ENCODE data around the gene KDM2B. TPM values are rescaled to one million over a fixed set of nuclear protein-coding genes. Genes with fewer than 3 reads are reported as not detected.

Gene KDM2B
- total and polyA plus RNA-seq, 2 donors (not counting 1 experiment from before 2014, with no cell fraction given): 108 to 126 TPM

DNA sequence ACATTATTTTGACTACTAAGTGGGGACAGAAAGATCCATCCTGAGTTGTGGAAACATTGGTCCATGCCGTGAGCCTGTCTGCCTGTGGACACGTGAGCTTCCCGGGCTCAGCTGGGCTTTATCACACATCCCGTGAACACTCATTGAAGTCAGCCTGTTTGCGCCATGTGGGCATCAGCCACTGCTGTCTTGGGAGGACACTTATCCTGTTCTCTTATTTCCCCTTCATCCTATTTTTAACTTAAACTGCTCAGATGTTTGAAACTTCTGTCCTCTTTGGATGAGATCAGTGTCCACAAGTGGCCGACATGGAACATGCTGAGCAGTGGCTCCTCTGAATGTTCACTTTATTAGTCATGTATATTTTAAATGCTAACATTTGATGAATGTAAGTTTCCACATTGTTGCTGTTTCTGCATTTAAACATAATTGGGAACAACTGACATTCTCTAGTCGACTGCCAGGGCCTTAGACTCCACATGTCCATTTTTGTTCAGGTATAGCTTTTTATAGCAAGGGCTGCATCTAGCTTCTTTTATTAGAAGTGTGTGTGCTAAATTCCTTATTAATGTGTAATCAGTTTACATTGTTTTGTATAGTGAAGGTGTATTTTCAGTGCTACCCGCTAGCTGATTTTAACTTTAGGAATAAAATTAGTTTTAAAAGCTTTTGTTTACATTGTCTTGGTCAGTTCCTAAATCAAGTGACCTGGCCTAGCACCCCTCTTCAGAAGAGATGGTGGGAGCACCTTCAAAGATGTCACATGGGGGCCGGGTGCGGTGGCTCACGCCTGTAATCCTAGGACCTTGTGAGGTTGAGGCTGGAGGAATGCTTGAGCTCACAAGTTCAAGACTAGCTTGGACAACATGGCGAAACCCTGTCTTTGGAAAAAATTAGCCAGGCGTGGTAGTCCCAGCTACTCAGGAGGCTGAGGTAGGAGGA lies 156.9 kb downstream of the KDM2B start:
- H3K4me1 ChIP-seq (ENCODE audit: control insufficient read depth in 2 of 2, insufficient read depth in 2 of 2, low read length in 2 of 2): peaks cover 12 to 25% of the 10 kb centered on the region in 2 donors
- ChIA-PET POLR2A (interaction anchor here (1.3 kb wide), 1 partner anchor 23 kb away, joined by 4 read pairs; no protein-coding TSS in a partner anchor), CTCF (interaction anchor here (1.3 to 6.0 kb wide), 2 partner anchors 20 to 24 kb away, joined by 4 to 48 read pairs; no protein-coding TSS in a partner anchor)
- no peak overlapping the region for H3K4me3 ChIP-seq (ENCODE audit: control extremely low read depth in 1 of 5, extremely low read depth in 1 of 5, insufficient read depth in 1 of 5, low read depth in 2 of 5, low read length in 4 of 5)
- peaks cover 0 to 82% of the 10 kb centered on the region in 2 experiments for H3K36me3 ChIP-seq (replicated peaks in 1 of 2; ENCODE audit: control extremely low read depth in 1 of 2, control insufficient read depth in 1 of 2, extremely low read depth in 1 of 2, insufficient read depth in 2 of 2, low read length in 1 of 2)
- Mint-ChIP-seq H3K27ac (peak overlapping the region; percentile 59), H3K4me1 (peaks cover 20% of the 10 kb centered on the region), H3K4me3 (no peak overlapping the region), H3K9me3 (ENCODE audit: insufficient read depth) (no peaks in the 10 kb centered on the region), H3K27me3 (no peaks in the 10 kb centered on the region)
- WGBS (ENCODE audit: insufficient coverage): 95% methylated on average over 11 of the region's 13 CpGs
- no peak overlapping the region for H3K4me2 ChIP-seq (replicated peaks; ENCODE audit: low read depth, low read length, poor library complexity, severe bottlenecking)
- DNase-seq: no peak
- peaks cover 19% of the 10 kb centered on the region for H4K20me1 ChIP-seq (ENCODE audit: control insufficient read depth, insufficient read depth, low read length, poor library complexity, severe bottlenecking)
- no peak overlapping the region for H3K9ac ChIP-seq (ENCODE audit: low read length)
- peaks cover 0 to 18% (median 9%) of the 10 kb centered on the region in 3 donors for H3K9me3 ChIP-seq (ENCODE audit: control extremely low read depth in 1 of 3, control insufficient read depth in 2 of 3, insufficient read depth in 1 of 3, low read length in 2 of 3)
- TF ChIP-seq, protein P1, sequence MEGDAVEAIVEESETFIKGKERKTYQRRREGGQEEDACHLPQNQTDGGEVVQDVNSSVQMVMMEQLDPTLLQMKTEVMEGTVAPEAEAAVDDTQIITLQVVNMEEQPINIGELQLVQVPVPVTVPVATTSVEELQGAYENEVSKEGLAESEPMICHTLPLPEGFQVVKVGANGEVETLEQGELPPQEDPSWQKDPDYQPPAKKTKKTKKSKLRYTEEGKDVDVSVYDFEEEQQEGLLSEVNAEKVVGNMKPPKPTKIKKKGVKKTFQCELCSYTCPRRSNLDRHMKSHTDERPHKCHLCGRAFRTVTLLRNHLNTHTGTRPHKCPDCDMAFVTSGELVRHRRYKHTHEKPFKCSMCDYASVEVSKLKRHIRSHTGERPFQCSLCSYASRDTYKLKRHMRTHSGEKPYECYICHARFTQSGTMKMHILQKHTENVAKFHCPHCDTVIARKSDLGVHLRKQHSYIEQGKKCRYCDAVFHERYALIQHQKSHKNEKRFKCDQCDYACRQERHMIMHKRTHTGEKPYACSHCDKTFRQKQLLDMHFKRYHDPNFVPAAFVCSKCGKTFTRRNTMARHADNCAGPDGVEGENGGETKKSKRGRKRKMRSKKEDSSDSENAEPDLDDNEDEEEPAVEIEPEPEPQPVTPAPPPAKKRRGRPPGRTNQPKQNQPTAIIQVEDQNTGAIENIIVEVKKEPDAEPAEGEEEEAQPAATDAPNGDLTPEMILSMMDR (IDR thresholded peaks at IDR 0.05): no peak
- no peak for TF ChIP-seq EZH2 (IDR thresholded peaks at IDR 0.05; ENCODE audit: borderline replicate concordance, insufficient read depth, low read depth, low read length, poor library complexity, severe bottlenecking)
- H3K27ac ChIP-seq (ENCODE audit: low read length in 2 of 2): no peak overlapping the region
- peaks cover 12% of the 10 kb centered on the region for H3K79me2 ChIP-seq (ENCODE audit: control insufficient read depth, insufficient read depth, low read length)
- no peak overlapping the region for H2AFZ ChIP-seq (ENCODE audit: insufficient read depth, low read depth, low read length, poor library complexity, severe bottlenecking)
- intact Hi-C loops (cut with micrococcal nuclease): loop anchor here (2.0 kb wide), 3 partner anchors 23 to 71 kb away; partner anchors contain the start of genes ANAPC5 and RNF34
- no peak for ATAC-seq (ENCODE audit: low read depth)
- H3K27me3 ChIP-seq (replicated peaks in 1 of 4; ENCODE audit: control extremely low read depth in 1 of 4, control insufficient read depth in 3 of 4, insufficient read depth in 4 of 4, low read length in 3 of 4): no peaks in the 10 kb centered on the region
